Measurements from ENCODE around the gene COL6A2. TPM values are rescaled to one million over a fixed set of nuclear protein-coding genes. Genes with fewer than 3 reads are reported as not detected.

The COL6A2 gene
- total RNA-seq, 1 donor from 2014 or later, result 120 TPM

DNA sequence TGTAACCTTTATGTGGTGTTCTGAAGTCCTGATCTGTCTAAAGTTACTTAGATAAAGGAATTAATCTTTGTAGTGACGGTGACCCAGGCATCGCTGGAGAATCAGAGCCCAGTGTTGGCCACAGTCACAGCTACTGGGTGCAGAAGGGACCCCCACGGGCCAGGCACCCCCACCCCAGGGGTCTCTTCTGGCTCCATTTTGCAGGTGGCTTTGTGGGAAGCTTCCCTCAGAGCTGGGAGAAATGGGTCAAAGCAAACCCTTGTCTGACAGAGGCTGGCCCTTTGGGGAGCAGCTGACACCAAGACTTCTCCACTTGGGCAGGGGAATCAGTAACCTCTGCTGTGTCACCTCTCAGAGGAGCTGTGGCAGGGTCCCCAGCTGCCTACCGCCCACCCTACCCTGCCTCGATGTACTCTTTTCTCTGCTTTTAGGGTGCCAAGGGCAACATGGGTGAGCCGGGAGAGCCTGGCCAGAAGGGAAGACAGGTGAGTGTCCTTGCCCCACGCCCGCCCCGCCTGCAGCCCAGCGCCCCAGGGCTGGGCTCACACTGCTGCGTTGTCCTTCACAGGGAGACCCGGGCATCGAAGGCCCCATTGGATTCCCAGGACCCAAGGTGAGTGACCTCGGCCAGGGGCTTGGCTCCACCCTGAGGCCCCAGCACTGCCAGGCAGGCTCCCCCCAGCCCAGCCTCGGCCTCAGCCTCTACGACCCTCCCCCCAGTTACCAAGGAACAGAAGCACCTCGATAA, 17.7 kb downstream of the COL6A2 start:
- no peak overlapping the region for H3K4me2 ChIP-seq (ENCODE audit: low read length)
- H2AFZ ChIP-seq (ENCODE audit: low read depth, low read length), result no peak overlapping the region
- TF ChIP-seq EZH2 (IDR thresholded peaks at IDR 0.05; ENCODE audit: insufficient read depth, low read length), result no peak
- no peak for TF ChIP-seq CTCF (IDR thresholded peaks at IDR 0.05; ENCODE audit: insufficient read depth, low read depth, low read length)
- no peak overlapping the region for H3K4me3 ChIP-seq (ENCODE audit: insufficient read depth, low read depth, low read length)
- no peaks in the 10 kb centered on the region for H3K9me3 Mint-ChIP-seq (ENCODE audit: unreplicated experiment)
- peaks cover 20% of the 10 kb centered on the region for H3K36me3 Mint-ChIP-seq (ENCODE audit: low read depth, unreplicated experiment)
- no peaks in the 10 kb centered on the region for H3K27me3 Mint-ChIP-seq (ENCODE audit: low read depth, unreplicated experiment)
- no peaks in the 10 kb centered on the region for H3K27me3 ChIP-seq (ENCODE audit: insufficient read depth, low read length)
- H3K4me1 Mint-ChIP-seq (ENCODE audit: low read depth, unreplicated experiment), result peaks cover 2% of the 10 kb centered on the region
- peaks cover 69% of the 10 kb centered on the region for H3K79me2 ChIP-seq (ENCODE audit: insufficient read depth, low read length)
- peaks cover 4% of the 10 kb centered on the region for H3K9me3 ChIP-seq (ENCODE audit: insufficient read depth, low read depth, low read length)
- DNase-seq (ENCODE audit: low read depth) (no peak), FAIRE-seq (no peak)
- H3K27ac Mint-ChIP-seq (ENCODE audit: unreplicated experiment), result no peak overlapping the region
- no peak overlapping the region for H3K27ac ChIP-seq (ENCODE audit: low read depth, low read length)
- H3K4me1 ChIP-seq (ENCODE audit: insufficient read depth, low read length), result peaks cover 3% of the 10 kb centered on the region
- peaks cover 41% of the 10 kb centered on the region for H3K36me3 ChIP-seq (ENCODE audit: insufficient read depth, low read length)
- H4K20me1 ChIP-seq (ENCODE audit: insufficient read depth, low read length), result peaks cover 75% of the 10 kb centered on the region
- no peak overlapping the region for H3K9ac ChIP-seq (ENCODE audit: low read length)
- H3K4me3 Mint-ChIP-seq (ENCODE audit: unreplicated experiment), result no peak overlapping the region

- TF ChIP-seq EZH2 (IDR thresholded peaks at IDR 0.05; ENCODE audit: insufficient read depth, low read length), result no peak
- no peak for TF ChIP-seq CTCF (IDR thresholded peaks at IDR 0.05; ENCODE audit: insufficient read depth, low read depth, low read length)
- Mint-ChIP-seq H3K4me1 (ENCODE audit: low read depth, unreplicated experiment) (peaks cover 2% of the 10 kb centered on the region), H3K9me3 (ENCODE audit: unreplicated experiment) (no peaks in the 10 kb centered on the region), H3K27ac (ENCODE audit: unreplicated experiment) (no peak overlapping the region), H3K4me3 (ENCODE audit: unreplicated experiment) (no peak overlapping the region), H3K27me3 (ENCODE audit: low read depth, unreplicated experiment) (no peaks in the 10 kb centered on the region), H3K36me3 (ENCODE audit: low read depth, unreplicated experiment) (peaks cover 20% of the 10 kb centered on the region)
- Histone ChIP-seq H3K4me1 (ENCODE audit: insufficient read depth, low read length) (peaks cover 10% of the 10 kb centered on the region), H3K27ac (ENCODE audit: low read depth, low read length) (no peak overlapping the region), H4K20me1 (ENCODE audit: insufficient read depth, low read length) (peaks cover 75% of the 10 kb centered on the region), H3K9me3 (ENCODE audit: insufficient read depth, low read depth, low read length) (peaks cover 4% of the 10 kb centered on the region), H3K27me3 (ENCODE audit: insufficient read depth, low read length) (no peaks in the 10 kb centered on the region), H3K36me3 (ENCODE audit: insufficient read depth, low read length) (peaks cover 41% of the 10 kb centered on the region), H3K4me2 (ENCODE audit: low read length) (no peak overlapping the region), H3K9ac (ENCODE audit: low read length) (no peak overlapping the region), H2AFZ (ENCODE audit: low read depth, low read length) (no peak overlapping the region), H3K4me3 (ENCODE audit: insufficient read depth, low read depth, low read length) (no peak overlapping the region), H3K79me2 (ENCODE audit: insufficient read depth, low read length) (peaks cover 62% of the 10 kb centered on the region)
- FAIRE-seq (no peak), DNase-seq (ENCODE audit: low read depth) (no peak)
Observed at GRCh38 chr21:46116189-46116775, 18.4 kb downstream of the COL6A2 start.

Measured in astrocyte (in vitro differentiated cells and primary cell).